ENCODE results near the gene MAOB. TPM values are rescaled to one million over a fixed set of nuclear protein-coding genes. Genes with fewer than 3 reads are reported as not detected.
"Not testable (repeated sequence)": the region's sequence is repeated elsewhere in the genome, so short reads cannot be mapped to it uniquely, and the experiment has no call there.

Gene MAOB
- total RNA-seq = not detected in 2 replicates
- total RNA-seq (2013) = 0.07 TPM
- not detected in 2 replicates for polyA plus RNA-seq
- polyA minus RNA-seq = not detected in 2 replicates

DNA sequence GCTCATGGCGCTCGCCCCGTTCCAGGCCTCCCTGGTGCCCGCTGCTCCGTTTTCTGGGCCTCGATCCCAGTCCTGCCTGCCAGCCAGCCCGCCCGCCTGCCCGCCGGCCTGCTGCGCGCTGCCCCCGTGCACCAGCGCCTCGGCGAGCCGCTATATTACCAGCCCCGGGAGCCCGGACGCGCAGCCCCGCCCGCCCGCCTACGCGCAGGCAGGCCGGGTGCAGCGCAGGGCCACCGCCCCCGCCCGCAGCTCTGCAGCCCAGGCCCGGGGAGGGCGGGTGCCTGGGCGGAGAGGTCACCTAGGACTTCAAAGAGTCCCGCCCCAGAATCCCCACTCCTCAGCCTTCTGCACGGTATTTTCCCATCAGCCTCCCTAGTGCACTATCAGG lies at the start of gene MAOB:
MAOB (minus strand) TSS at position 157 of the 388 bp plus-strand sequence; CDS start at position 6, 151 bp downstream.
- peak within 1 kb of the TSS; percentile 29 for H3K4me3 Mint-ChIP-seq

GRCh38 chrX:43922032-43922431 lies 39.8 kb upstream of the MAOB start:
- H3K79me2 ChIP-seq (ENCODE audit: control insufficient read depth, insufficient read depth, low read length); H3K4me1 Mint-ChIP-seq; H3K27me3 Mint-ChIP-seq; H3K9me3 Mint-ChIP-seq (ENCODE audit: insufficient read depth); POLR2A ChIA-PET; H3K4me3 ChIP-seq (ENCODE audit: control extremely low read depth in 1 of 5, extremely low read depth in 1 of 5, insufficient read depth in 1 of 5, low read depth in 2 of 5, low read length in 4 of 5); H4K20me1 ChIP-seq (ENCODE audit: control insufficient read depth, insufficient read depth, low read length, poor library complexity, severe bottlenecking); intact Hi-C loops (cut with micrococcal nuclease); H2AFZ ChIP-seq (ENCODE audit: insufficient read depth, low read depth, low read length, poor library complexity, severe bottlenecking); H3K9me3 ChIP-seq (ENCODE audit: control extremely low read depth in 1 of 3, control insufficient read depth in 2 of 3, insufficient read depth in 1 of 3, low read length in 2 of 3); H3K27ac ChIP-seq (ENCODE audit: low read length in 2 of 2); H3K4me1 ChIP-seq (ENCODE audit: control insufficient read depth in 2 of 2, insufficient read depth in 2 of 2, low read length in 2 of 2); ATAC-seq (ENCODE audit: low read depth); H3K4me3 Mint-ChIP-seq; H3K4me2 ChIP-seq (replicated peaks; ENCODE audit: low read depth, low read length, poor library complexity, severe bottlenecking); CTCF ChIA-PET; H3K36me3 ChIP-seq (replicated peaks in 1 of 2; ENCODE audit: control extremely low read depth in 1 of 2, control insufficient read depth in 1 of 2, extremely low read depth in 1 of 2, insufficient read depth in 2 of 2, low read length in 1 of 2); DNase-seq; H3K9ac ChIP-seq (ENCODE audit: low read length); H3K27ac Mint-ChIP-seq; H3K27me3 ChIP-seq (replicated peaks in 1 of 4; ENCODE audit: control extremely low read depth in 1 of 4, control insufficient read depth in 3 of 4, insufficient read depth in 4 of 4, low read length in 3 of 4): not testable (repeated sequence)
- WGBS (ENCODE audit: insufficient coverage) = no CpG with 5 or more reads among the region's 3 CpGs

More for the DNA sequence above, at the start of gene MAOB:
- Histone ChIP-seq H3K4me1 (ENCODE audit: control insufficient read depth in 2 of 2, insufficient read depth in 2 of 2, low read length in 2 of 2) (no peaks in the 10 kb centered on the region), H3K4me2 (replicated peaks; ENCODE audit: low read depth, low read length, poor library complexity, severe bottlenecking) (peak within 1 kb of the TSS; percentile 33), H3K27ac (ENCODE audit: low read length in 2 of 2) (no peak within 1 kb of the TSS), H3K9ac (ENCODE audit: low read length) (no peak within 1 kb of the TSS), H3K27me3 (replicated peaks in 1 of 4; ENCODE audit: control extremely low read depth in 1 of 4, control insufficient read depth in 3 of 4, insufficient read depth in 4 of 4, low read length in 3 of 4) (peaks cover 0 to 11% (median 1%) of the 10 kb centered on the region in 4 experiments), H3K4me3 (ENCODE audit: control extremely low read depth in 1 of 5, extremely low read depth in 1 of 5, insufficient read depth in 1 of 5, low read depth in 2 of 5, low read length in 4 of 5) (no peak within 1 kb of the TSS), H3K36me3 (replicated peaks in 1 of 2; ENCODE audit: control extremely low read depth in 1 of 2, control insufficient read depth in 1 of 2, extremely low read depth in 1 of 2, insufficient read depth in 2 of 2, low read length in 1 of 2) (no peaks in the 10 kb centered on the region), H4K20me1 (ENCODE audit: control insufficient read depth, insufficient read depth, low read length, poor library complexity, severe bottlenecking) (no peaks in the 10 kb centered on the region), H3K9me3 (ENCODE audit: control extremely low read depth in 1 of 3, control insufficient read depth in 2 of 3, insufficient read depth in 1 of 3, low read length in 2 of 3) (no peaks in the 10 kb centered on the region), H3K79me2 (ENCODE audit: control insufficient read depth, insufficient read depth, low read length) (no peaks in the 10 kb centered on the region), H2AFZ (ENCODE audit: insufficient read depth, low read depth, low read length, poor library complexity, severe bottlenecking) (no peak within 1 kb of the TSS)
- no peak for TF ChIP-seq EZH2 (IDR thresholded peaks at IDR 0.05; ENCODE audit: borderline replicate concordance, insufficient read depth, low read depth, low read length, poor library complexity, severe bottlenecking)
- TF ChIP-seq, protein P1, sequence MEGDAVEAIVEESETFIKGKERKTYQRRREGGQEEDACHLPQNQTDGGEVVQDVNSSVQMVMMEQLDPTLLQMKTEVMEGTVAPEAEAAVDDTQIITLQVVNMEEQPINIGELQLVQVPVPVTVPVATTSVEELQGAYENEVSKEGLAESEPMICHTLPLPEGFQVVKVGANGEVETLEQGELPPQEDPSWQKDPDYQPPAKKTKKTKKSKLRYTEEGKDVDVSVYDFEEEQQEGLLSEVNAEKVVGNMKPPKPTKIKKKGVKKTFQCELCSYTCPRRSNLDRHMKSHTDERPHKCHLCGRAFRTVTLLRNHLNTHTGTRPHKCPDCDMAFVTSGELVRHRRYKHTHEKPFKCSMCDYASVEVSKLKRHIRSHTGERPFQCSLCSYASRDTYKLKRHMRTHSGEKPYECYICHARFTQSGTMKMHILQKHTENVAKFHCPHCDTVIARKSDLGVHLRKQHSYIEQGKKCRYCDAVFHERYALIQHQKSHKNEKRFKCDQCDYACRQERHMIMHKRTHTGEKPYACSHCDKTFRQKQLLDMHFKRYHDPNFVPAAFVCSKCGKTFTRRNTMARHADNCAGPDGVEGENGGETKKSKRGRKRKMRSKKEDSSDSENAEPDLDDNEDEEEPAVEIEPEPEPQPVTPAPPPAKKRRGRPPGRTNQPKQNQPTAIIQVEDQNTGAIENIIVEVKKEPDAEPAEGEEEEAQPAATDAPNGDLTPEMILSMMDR (IDR thresholded peaks at IDR 0.05) = no peak
- Mint-ChIP-seq H3K4me1 (no peaks in the 10 kb centered on the region), H3K9me3 (ENCODE audit: insufficient read depth) (no peaks in the 10 kb centered on the region), H3K27me3 (peaks cover 27% of the 10 kb centered on the region), H3K27ac (no peak within 1 kb of the TSS)
- DNase-seq (no peak), ATAC-seq (ENCODE audit: low read depth) (no peak)
- intact Hi-C loops (cut with micrococcal nuclease) = no loop called here
- under 1% methylated on average over 23 of the region's 36 CpGs for WGBS (ENCODE audit: insufficient coverage)
- CTCF ChIA-PET = no interaction called here
- POLR2A ChIA-PET = no interaction called here

DNA sequence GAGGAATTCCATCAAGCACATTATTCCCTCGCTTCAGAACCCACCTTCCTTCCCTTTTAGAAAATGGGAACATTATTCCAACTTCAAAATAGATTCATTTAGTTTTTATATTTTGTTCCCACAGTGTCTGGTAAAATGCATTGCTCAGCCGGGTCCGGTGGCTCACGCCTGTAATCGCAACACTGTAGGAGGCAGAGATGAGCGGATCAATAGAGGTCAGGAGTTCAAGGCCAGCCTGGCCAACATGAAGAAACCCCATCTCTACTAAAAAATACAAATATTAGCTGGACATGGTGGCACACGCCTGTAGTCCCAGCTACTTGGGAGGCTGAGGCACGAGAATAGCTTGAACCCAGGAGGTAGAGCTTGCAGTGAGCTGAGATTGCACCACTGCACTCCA lies 28.5 kb upstream of the MAOB start:
- H3K4me3 ChIP-seq (ENCODE audit: control extremely low read depth in 1 of 5, extremely low read depth in 1 of 5, insufficient read depth in 1 of 5, low read depth in 2 of 5, low read length in 4 of 5); H3K36me3 ChIP-seq (replicated peaks in 1 of 2; ENCODE audit: control extremely low read depth in 1 of 2, control insufficient read depth in 1 of 2, extremely low read depth in 1 of 2, insufficient read depth in 2 of 2, low read length in 1 of 2); POLR2A ChIA-PET; H2AFZ ChIP-seq (ENCODE audit: insufficient read depth, low read depth, low read length, poor library complexity, severe bottlenecking); intact Hi-C loops (cut with micrococcal nuclease); H3K27ac Mint-ChIP-seq; H3K79me2 ChIP-seq (ENCODE audit: control insufficient read depth, insufficient read depth, low read length); H4K20me1 ChIP-seq (ENCODE audit: control insufficient read depth, insufficient read depth, low read length, poor library complexity, severe bottlenecking); H3K4me1 ChIP-seq (ENCODE audit: control insufficient read depth in 2 of 2, insufficient read depth in 2 of 2, low read length in 2 of 2); H3K27me3 Mint-ChIP-seq; ATAC-seq (ENCODE audit: low read depth); H3K4me1 Mint-ChIP-seq; H3K9ac ChIP-seq (ENCODE audit: low read length); H3K27me3 ChIP-seq (replicated peaks in 1 of 4; ENCODE audit: control extremely low read depth in 1 of 4, control insufficient read depth in 3 of 4, insufficient read depth in 4 of 4, low read length in 3 of 4); CTCF ChIA-PET; H3K4me3 Mint-ChIP-seq; DNase-seq; H3K9me3 Mint-ChIP-seq (ENCODE audit: insufficient read depth); H3K9me3 ChIP-seq (ENCODE audit: control extremely low read depth in 1 of 3, control insufficient read depth in 2 of 3, insufficient read depth in 1 of 3, low read length in 2 of 3); H3K4me2 ChIP-seq (replicated peaks; ENCODE audit: low read depth, low read length, poor library complexity, severe bottlenecking); H3K27ac ChIP-seq (ENCODE audit: low read length in 2 of 2): not testable (repeated sequence)
- WGBS (ENCODE audit: insufficient coverage) = no CpG with 5 or more reads among the region's 8 CpGs

All from B cell (primary cell).